H1 (cell line): ENCODE data around the gene KCTD12.

Experiments
- NANOG ChIP-seq: IDR thresholded peaks from 2 replicates; pipeline ENCODE4 v1.6.1; 2011; ENCODE audit warnings: low read length, low read depth, mild to moderate bottlenecking, inconsistent platforms; ENCODE audit not compliant: insufficient read depth, poor library complexity, severe bottlenecking
- TF ChIP-seq, protein P1 (sequence below): IDR thresholded peaks from 2 replicates; pipeline ENCODE4 v1.6.1; 2012; ENCODE audit warnings: inconsistent platforms

- TF ChIP-seq, protein P1, sequence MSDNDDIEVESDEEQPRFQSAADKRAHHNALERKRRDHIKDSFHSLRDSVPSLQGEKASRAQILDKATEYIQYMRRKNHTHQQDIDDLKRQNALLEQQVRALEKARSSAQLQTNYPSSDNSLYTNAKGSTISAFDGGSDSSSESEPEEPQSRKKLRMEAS: no peak
- no peak for TF ChIP-seq NANOG
Observed at GRCh38 chr13:76928456-76928855, 42.3 kb upstream of the KCTD12 start.
